ENCODE measurements around the gene MED14. TPM values are rescaled to one million over a fixed set of nuclear protein-coding genes. Genes with fewer than 3 reads are reported as not detected.

MED14 gene
- total and polyA plus RNA-seq, 2 of the 8 experiments (the other 6 are each of a cell fraction or from before 2014, with no cell fraction given), result 79.7 to 117 TPM

DNA sequence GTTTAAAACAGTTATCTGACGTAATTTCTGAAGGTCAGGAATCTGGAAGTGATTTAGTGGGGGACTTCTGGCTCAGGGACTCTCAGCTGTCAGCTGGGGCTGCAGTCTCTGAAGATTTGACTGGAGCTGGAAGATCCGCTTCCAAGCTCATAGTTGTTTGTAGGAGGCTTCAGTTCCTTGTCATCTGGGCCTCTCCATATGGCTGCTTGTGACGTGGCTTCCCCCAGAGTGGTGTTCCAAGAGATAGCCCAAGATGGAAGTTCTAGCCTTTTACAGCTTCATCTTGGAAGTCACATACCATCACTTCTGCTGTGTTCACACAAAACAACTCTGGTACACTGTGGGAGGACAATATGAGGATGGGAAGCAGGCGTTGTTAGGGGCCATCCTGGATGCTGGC lies 110.0 kb downstream of the MED14 start:
- no peak overlapping the region for H2BK120ac ChIP-seq (replicated peaks; ENCODE audit: low read depth, low read length)
- 90% methylated on average over 2 of the region's 4 CpGs; no CpG with 5 or more reads in 1 of the 2 experiments for WGBS, 2 experiments (ENCODE audit: extremely low coverage in 1 of 2, insufficient coverage in 1 of 2, insufficient read length in 1 of 2, insufficient replicate concordance in 2 of 2, low coverage in 1 of 2, low lambda C conversion rate in 2 of 2, missing lambda C conversion rate in 1 of 2)
- H4K20me1 ChIP-seq (replicated peaks in 1 of 2; ENCODE audit: control insufficient read depth in 1 of 2, insufficient read depth in 2 of 2, low read length in 2 of 2), result no peaks in the 10 kb centered on the region
- H3K4me3 ChIP-seq (ENCODE audit: extremely low read depth in 1 of 4, insufficient read depth in 2 of 4, low read depth in 3 of 4, low read length in 4 of 4), result no peak overlapping the region
- no peaks in the 10 kb centered on the region for H3K27me3 ChIP-seq (replicated peaks in 1 of 4; ENCODE audit: control insufficient read depth in 3 of 4, extremely low read depth in 1 of 4, insufficient read depth in 3 of 4, low read length in 3 of 4)
- H3K18ac ChIP-seq (ENCODE audit: extremely low read depth, low read length), result no peak overlapping the region
- no peaks in the 10 kb centered on the region for H3K9me3 ChIP-seq (ENCODE audit: insufficient read depth in 2 of 2, low read depth in 1 of 2, low read length in 1 of 2)
- H3K14ac ChIP-seq (ENCODE audit: insufficient read length), result no peak overlapping the region
- peaks cover 0 to 3% (median 0%) of the 10 kb centered on the region in 4 experiments; a peak in 1 of 7 replicates for H3K4me1 ChIP-seq (replicated peaks in 1 of 4; ENCODE audit: control insufficient read depth in 3 of 4, insufficient read depth in 4 of 4, low read length in 3 of 4)
- POLR2A ChIA-PET (ENCODE audit: partially characterized antibody), result no interaction called here
- no peak overlapping the region for H2BK12ac ChIP-seq (ENCODE audit: low read depth, low read length)
- no peak overlapping the region for H4K5ac ChIP-seq (ENCODE audit: insufficient read length, low read depth, low read length)
- no peak overlapping the region for H2BK5ac ChIP-seq (ENCODE audit: low read depth, low read length)
- no peak overlapping the region for H3K9ac ChIP-seq (replicated peaks in 1 of 4; ENCODE audit: extremely low read depth in 1 of 4, low read depth in 3 of 4, low read length in 3 of 4)
- H2BK20ac ChIP-seq (ENCODE audit: low read length), result no peak overlapping the region
- H3K79me1 ChIP-seq (ENCODE audit: low read depth, low read length), result no peaks in the 10 kb centered on the region
- H3K56ac ChIP-seq (replicated peaks; ENCODE audit: insufficient read length, low read depth, low read length), result no peak overlapping the region
- H2BK15ac ChIP-seq (ENCODE audit: low read length), result no peak overlapping the region
- CTCF ChIA-PET (ENCODE audit: partially characterized antibody), result no interaction called here
- DNase-seq (ENCODE audit: low read depth in 1 of 2, low spot score in 2 of 2), result no peak
- H2AK5ac ChIP-seq (ENCODE audit: low read depth, low read length), result no peak overlapping the region
- no peaks in the 10 kb centered on the region for H3K23me2 ChIP-seq (ENCODE audit: low read depth, low read length)
- no peak overlapping the region for H4K8ac ChIP-seq (ENCODE audit: extremely low read depth, insufficient read depth, low read length)
- H3K79me2 ChIP-seq (ENCODE audit: control insufficient read depth in 1 of 2, insufficient read depth in 2 of 2, low read length in 2 of 2), result no peaks in the 10 kb centered on the region
- no peak overlapping the region for H3K4me2 ChIP-seq (ENCODE audit: insufficient read depth in 1 of 2, low read depth in 2 of 2, low read length in 2 of 2)
- TF ChIP-seq POLR2A (IDR thresholded peaks at IDR 0.05; ENCODE audit: control extremely low read depth in 1 of 2, low read depth in 2 of 2, low read length in 2 of 2), result no peak
- no peak for TF ChIP-seq ZNF274 (IDR thresholded peaks at IDR 0.05; ENCODE audit: borderline replicate concordance, extremely low read depth, low read length)
- no peak for TF ChIP-seq RBBP5 (IDR thresholded peaks at IDR 0.05; ENCODE audit: borderline replicate concordance, low read depth, low read length)
- TF ChIP-seq CBX5 (IDR thresholded peaks at IDR 0.05; ENCODE audit: low read depth, low read length), result no peak
- no peak for TF ChIP-seq TAF1 (IDR thresholded peaks at IDR 0.05; ENCODE audit: low read depth, low read length)
- TF ChIP-seq TBP (IDR thresholded peaks at IDR 0.05; ENCODE audit: low read depth, low read length), result no peak
- TF ChIP-seq SP1 (IDR thresholded peaks at IDR 0.05; ENCODE audit: low read depth, low read length), result no peak
- H4K91ac ChIP-seq (replicated peaks; ENCODE audit: insufficient read length, low read length), result no peak overlapping the region
- FAIRE-seq, result no peak
- no peak overlapping the region for H3K23ac ChIP-seq (ENCODE audit: insufficient read length)
- no peak overlapping the region for H3K27ac ChIP-seq (ENCODE audit: low read depth, low read length)
- H2AFZ ChIP-seq (ENCODE audit: low read length), result no peak overlapping the region
- no peak overlapping the region for H3K4ac ChIP-seq (replicated peaks; ENCODE audit: insufficient read length, low read depth, low read length)
- peaks cover 0 to 14% (median under 1%) of the 10 kb centered on the region in 4 experiments; a peak in 3 of 8 replicates for H3K36me3 ChIP-seq (ENCODE audit: control insufficient read depth in 2 of 4, insufficient read depth in 4 of 4, low read length in 3 of 4)
